AG04449 (cell line): Measurements from ENCODE around the gene SLC28A1.

ENCODE experiments used
- CTCF ChIA-PET: fragments of 350-600 bp; formaldehyde crosslinking; extraction: SDS; loops from one replicate; lab custom pipeline; 2021; ENCODE audit warnings: antibody characterized with exemption; lab: Yijun Ruan, JAX
- POLR2A ChIA-PET: fragments of 400-600, 350-600 bp; formaldehyde crosslinking; extraction: SDS; loops from one replicate; lab custom pipeline; 2020; ENCODE audit warnings: antibody characterized with exemption, inconsistent platforms; lab: Yijun Ruan, JAX
- DNase-seq: peaks from one replicate; pipeline ENCODE4 v3.0.0-alpha.2; 2010; ENCODE audit warnings: low read depth, low spot score
- H3K4me3 ChIP-seq: 2 replicates; pipeline ENCODE4 v1.5.1; 2011; ENCODE audit warnings: low read depth, mild to moderate bottlenecking, control low read depth, low read length
- TF ChIP-seq, protein P1 (sequence below): IDR thresholded peaks from one replicate; pipeline ENCODE4 v1.5.1; 2011; ENCODE audit warnings: mild to moderate bottlenecking, moderate library complexity, low read length, control low read depth, inconsistent platforms; ENCODE audit not compliant: insufficient read depth; ENCODE audit errors: missing control alignments

The SLC28A1 gene

DNA sequence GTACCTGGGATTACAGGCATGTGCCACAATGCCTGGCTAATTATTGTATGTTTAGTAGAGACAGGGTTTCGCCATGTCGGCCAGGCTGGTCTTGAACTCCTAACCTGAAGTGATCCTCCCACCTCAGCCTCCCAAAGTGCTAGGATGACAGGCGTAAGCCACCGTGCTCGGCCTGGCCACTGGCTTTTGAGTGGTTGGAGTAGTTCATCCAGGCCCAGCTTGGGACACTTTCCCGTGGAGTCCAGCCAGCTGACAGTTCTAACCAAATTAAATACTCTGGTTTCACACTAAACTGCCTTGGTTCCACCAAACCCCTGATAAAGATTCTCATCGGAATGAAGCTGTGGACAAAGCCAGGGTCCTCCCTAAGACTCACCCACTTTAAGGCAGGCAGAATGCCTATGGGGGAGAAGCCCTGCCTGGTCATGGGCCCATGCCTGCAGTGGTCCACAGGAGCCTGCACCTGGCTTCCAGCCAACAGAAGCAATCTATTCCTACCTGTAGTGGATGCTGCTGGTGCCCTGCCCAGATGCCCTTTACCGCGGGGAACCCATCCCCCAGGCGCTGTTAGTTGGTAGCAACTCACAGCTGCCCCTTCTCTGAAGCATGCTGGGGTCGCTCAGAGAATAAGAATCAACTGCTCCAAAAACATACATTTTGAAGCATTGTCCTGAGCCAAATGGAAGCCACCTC, 5.2 kb upstream of the SLC28A1 start:
- ChIA-PET POLR2A (no interaction called here), CTCF (interaction anchor here (0.9 to 3.6 kb wide), 11 partner anchors 11 to 291 kb away, joined by 3 to 20 read pairs (median 4); partner anchors contain the start of gene ZSCAN2)
- no peak overlapping the region for H3K4me3 ChIP-seq
- no peak for DNase-seq
- TF ChIP-seq, protein P1, sequence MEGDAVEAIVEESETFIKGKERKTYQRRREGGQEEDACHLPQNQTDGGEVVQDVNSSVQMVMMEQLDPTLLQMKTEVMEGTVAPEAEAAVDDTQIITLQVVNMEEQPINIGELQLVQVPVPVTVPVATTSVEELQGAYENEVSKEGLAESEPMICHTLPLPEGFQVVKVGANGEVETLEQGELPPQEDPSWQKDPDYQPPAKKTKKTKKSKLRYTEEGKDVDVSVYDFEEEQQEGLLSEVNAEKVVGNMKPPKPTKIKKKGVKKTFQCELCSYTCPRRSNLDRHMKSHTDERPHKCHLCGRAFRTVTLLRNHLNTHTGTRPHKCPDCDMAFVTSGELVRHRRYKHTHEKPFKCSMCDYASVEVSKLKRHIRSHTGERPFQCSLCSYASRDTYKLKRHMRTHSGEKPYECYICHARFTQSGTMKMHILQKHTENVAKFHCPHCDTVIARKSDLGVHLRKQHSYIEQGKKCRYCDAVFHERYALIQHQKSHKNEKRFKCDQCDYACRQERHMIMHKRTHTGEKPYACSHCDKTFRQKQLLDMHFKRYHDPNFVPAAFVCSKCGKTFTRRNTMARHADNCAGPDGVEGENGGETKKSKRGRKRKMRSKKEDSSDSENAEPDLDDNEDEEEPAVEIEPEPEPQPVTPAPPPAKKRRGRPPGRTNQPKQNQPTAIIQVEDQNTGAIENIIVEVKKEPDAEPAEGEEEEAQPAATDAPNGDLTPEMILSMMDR, result no peak

DNA sequence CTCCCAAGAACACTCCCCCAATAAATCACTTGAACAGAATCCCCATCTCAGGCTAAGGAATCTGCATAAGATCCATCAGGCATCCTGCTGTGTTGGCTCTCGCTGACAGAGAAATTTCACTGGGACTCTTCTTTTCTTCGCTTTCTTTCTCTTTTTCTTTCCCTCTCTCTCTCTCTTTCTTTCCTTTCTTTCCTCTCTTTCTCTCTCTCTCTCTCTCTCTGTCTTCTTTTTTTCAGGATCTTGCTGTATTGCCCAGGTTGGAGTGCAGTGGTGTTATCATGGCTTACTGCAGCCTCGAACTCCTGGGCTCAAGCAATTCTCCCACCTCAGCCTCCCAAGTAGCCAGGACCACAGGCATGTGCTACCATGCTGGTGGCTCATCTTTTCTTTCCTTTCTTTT, 4.5 kb upstream of the SLC28A1 start:
- TF ChIP-seq, protein P1, result no peak
- ChIA-PET POLR2A (no interaction called here), CTCF (no interaction called here)
- no peak overlapping the region for H3K4me3 ChIP-seq
- no peak for DNase-seq

DNA sequence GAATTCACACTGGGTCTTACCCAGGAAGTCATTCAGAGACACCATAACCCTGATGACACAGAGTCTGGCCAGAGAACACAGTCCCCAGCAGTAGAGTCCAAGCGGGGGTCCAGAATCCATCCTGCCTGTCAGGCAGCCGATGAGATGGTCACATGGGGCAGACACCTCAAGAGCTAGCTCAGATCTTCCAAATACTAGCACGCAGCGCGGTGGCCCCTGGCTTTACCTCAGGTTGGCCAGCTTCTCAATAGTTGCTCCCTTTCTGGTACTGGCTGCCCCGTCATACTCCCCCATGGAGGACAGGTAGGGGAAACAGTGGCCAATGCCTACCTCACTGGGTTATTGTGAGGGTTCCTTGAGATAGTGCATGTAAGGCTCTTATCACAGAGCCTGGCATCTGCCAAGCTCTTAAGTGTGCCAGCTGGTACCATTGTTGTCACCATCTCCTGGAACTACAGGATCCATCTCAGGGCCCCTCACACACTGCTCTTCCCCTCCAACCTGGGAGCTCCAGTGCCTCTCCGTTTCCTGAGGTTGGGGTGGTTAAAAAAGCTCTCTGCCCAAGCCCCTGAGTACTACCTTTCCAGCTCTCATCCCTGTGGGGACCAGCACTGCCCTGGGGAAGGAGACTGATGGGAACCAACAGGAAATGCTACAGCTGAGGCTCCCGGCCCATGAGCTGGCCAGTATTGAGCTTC, 3.5 kb upstream of the SLC28A1 start:
- DNase-seq, result no peak
- POLR2A ChIA-PET, result no interaction called here
- CTCF ChIA-PET, result no interaction called here

DNA sequence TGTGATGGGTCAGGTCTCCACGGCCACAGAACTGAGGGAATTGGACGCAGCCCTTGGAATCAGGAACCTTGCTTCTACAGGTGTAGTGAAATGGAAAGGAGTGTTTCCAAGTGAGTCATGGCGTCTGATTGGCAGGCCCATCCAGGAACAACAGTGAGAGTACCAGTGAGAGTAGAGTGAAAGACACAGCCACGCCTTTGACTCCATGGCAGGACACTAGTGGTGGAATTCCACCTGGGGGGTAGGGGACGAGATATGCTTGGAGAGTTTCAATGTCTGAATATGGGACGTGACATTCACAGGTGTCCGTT, 3.0 kb upstream of the SLC28A1 start:
- no peak overlapping the region for H3K4me3 ChIP-seq
- no peak for DNase-seq
- ChIA-PET POLR2A (no interaction called here), CTCF (interaction anchor here (1.5 kb wide), 1 partner anchor 27 kb away, joined by 3 read pairs; no protein-coding TSS in a partner anchor)
- TF ChIP-seq, protein P1, result no peak

More for the DNA sequence above, 3.5 kb upstream of the SLC28A1 start:
- no peak overlapping the region for H3K4me3 ChIP-seq
- TF ChIP-seq, protein P1, result no peak

DNA sequence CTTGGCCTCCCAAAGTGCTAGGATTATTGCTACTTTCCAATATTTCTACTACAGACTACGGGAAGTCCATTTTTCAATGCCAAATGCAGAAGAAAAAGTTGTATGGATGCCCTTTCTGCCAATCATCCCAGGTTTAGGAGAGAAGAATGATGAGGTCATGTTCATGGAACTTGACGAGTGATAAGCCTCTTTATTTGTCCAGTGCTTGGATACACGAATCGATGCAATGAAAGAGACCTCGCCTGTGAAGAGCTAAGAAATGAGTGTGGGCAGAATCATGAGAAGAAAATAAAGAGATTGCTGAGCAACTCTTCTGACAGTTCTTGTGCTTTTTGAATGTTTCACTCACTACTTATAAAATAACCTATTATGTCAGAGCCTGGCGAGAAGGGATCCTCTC, 996 bp upstream of the SLC28A1 start:
- ChIA-PET CTCF (no interaction called here), POLR2A (no interaction called here)
- no peak for DNase-seq
- TF ChIP-seq, protein P1, result no peak
- no peak overlapping the region for H3K4me3 ChIP-seq

DNA sequence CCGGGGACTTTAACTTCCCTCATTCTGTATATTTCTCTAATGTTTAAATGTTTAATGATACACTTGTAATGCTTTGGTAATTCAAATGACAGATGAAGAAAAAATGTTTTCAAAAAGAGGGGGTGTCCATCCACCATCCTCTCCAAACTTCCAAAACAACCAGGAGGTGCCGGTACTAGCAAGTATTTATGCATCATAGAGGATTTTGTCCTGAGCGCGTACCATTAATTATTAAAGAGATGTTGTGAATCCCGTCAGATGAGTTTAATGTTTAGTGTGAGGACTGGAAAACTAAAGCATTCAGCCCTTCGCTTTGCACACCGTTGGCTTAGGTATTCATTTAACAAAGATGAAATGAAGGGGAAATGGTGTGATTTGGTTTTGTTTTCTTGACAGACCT, 1.3 kb downstream of the SLC28A1 start:
- H3K4me3 ChIP-seq, result no peak overlapping the region
- ChIA-PET POLR2A (no interaction called here), CTCF (interaction anchor here (0.9 kb wide), 1 partner anchor 13 kb away, joined by 3 read pairs; no protein-coding TSS in a partner anchor)
- TF ChIP-seq, protein P1, result no peak
- no peak for DNase-seq
